ENCODE measurements around the gene HOXA9.

The HOXA9 gene

DNA sequence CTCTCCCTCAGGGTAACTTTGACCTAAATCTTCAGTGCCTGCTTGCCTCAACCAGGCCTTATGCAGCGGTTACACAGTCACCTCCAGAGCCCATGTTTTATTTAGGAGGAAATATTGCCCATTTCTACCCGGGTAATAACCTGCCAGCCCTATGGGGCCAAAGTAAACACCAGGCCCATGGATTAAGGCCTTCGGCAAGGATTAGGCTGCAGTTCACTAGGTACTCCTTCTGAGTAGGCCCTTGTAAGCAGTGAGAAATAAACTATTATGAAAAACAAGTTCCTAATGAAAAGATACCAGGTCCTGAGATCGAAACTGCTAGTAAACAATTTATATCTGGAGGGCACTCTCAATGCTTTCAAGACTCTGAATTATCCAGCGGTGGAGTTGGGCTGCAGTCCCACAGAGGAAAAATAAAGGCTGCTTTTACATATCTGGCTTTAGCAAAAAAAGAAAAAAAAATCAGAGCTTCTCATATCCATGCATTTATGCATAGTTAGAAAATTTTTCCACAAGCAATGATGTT is 12.5 kb upstream of the HOXA9 start:
- DNase-seq (ENCODE audit: low read depth): no peak
- TF ChIP-seq, protein P1, sequence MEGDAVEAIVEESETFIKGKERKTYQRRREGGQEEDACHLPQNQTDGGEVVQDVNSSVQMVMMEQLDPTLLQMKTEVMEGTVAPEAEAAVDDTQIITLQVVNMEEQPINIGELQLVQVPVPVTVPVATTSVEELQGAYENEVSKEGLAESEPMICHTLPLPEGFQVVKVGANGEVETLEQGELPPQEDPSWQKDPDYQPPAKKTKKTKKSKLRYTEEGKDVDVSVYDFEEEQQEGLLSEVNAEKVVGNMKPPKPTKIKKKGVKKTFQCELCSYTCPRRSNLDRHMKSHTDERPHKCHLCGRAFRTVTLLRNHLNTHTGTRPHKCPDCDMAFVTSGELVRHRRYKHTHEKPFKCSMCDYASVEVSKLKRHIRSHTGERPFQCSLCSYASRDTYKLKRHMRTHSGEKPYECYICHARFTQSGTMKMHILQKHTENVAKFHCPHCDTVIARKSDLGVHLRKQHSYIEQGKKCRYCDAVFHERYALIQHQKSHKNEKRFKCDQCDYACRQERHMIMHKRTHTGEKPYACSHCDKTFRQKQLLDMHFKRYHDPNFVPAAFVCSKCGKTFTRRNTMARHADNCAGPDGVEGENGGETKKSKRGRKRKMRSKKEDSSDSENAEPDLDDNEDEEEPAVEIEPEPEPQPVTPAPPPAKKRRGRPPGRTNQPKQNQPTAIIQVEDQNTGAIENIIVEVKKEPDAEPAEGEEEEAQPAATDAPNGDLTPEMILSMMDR (conservative IDR thresholded peaks at IDR 0.05; ENCODE audit: low read depth, low read length): no peak
- H3K4me3 ChIP-seq (ENCODE audit: low read length): no peak overlapping the region

DNA sequence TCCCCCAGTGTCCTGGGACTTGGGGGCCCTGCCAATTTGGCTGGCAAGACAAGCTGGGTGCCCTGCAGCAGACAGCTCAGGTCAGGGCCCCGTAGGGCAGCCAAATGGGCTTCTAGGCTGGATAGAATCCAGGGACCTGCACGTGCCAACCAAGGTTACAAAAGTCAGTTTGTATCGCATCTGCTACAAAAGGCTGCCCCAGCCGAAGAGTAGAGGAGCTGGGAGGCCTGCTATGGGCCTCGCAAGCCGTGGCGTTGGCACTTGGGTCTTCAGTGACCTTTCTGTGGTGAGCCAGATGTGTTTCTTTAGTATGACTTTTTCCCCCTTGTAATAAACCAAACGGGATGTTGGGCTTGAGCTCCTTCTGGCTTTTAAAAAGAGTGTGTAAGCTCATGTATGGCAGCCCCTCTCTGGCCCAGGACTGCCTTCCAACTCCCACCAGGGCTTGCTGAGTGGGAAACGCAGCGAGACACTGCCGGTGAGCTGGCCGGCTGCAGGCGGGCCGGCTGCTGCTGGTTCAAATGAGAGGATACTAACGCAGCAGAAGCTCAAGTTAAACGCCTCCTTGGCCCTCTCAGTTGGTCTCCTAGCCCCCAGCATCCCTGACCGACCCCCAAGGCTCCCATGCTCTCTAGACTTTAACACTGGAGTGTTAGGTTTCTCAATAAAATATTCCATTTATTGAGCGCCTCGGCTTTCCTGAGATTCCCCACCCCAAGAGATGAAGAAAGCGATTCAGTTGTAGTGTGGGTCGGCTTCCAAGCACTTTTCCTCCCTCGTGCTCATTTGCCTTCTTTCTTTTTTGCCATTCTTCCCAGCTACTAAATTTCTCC is 11.8 kb upstream of the HOXA9 start:
- no peak for DNase-seq (ENCODE audit: low read depth)
- no peak overlapping the region for H3K4me3 ChIP-seq (ENCODE audit: low read length)
- TF ChIP-seq, protein P1 (conservative IDR thresholded peaks at IDR 0.05; ENCODE audit: low read depth, low read length): no peak

DNA sequence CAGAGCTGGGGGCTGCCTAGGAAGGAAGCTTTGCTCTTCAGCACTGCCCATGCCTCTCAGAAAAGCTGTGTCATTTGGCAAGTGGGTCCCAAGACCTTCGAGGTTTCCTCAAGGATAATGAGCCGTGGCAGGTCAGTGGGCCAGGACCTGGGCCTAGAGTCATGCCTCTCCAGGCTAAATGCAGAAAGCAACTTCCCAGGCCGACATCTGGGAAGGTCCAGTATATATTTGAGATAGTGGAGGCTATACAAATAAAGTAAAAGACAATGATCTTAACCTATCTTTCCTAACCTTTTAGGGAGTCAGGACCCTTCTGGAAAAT is 11.1 kb upstream of the HOXA9 start:
- TF ChIP-seq, protein P1 (conservative IDR thresholded peaks at IDR 0.05; ENCODE audit: low read depth, low read length): no peak
- DNase-seq (ENCODE audit: low read depth): no peak
- H3K4me3 ChIP-seq (ENCODE audit: low read length): no peak overlapping the region

DNA sequence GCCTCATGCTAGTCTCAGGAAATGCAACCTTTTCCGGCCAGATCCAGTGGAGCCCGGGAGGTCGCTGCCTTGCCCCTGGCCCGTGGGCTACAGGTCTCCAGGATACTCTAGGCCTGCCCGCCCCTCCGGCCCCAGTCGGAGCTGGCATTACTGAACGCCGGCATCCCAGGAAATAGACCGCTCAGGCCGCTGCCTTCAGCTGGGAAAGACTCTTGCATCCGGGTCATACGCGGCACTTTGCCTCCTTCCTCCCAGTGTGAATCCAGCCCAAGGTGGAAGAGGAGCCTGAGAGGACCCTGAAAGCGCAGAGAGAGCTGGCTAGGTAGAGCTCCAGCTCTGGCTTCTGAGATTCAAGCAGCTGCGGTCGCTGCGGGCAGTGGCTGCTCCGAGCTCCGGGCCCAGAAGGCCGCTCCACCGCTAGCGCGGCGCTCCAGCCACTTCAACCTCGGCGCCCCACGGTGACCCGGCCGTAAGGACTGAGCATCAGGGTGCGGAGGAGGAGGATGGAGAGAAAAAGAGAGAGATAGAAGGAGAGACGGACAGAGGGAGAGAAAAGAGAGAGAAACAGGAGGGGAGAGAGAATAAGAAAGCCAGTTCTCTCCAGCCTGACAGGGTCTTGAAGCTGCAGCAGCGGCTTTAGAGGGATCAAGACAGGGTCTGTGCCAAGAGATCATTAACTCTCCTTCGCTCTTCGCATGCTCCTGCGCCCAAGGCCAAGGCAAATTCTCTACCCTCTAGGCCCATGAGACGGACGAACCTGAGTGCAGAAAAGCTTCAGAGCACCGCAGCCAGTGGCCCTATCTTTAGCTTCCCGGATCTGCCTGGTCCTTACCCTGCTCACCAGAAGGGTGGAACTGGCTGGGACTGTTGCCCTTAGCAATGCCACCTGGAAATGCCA is 10.5 kb upstream of the HOXA9 start:
- TF ChIP-seq, protein P1 (conservative IDR thresholded peaks at IDR 0.05; ENCODE audit: low read depth, low read length): no peak
- no peak for DNase-seq (ENCODE audit: low read depth)
- H3K4me3 ChIP-seq (ENCODE audit: low read length): no peak overlapping the region

DNA sequence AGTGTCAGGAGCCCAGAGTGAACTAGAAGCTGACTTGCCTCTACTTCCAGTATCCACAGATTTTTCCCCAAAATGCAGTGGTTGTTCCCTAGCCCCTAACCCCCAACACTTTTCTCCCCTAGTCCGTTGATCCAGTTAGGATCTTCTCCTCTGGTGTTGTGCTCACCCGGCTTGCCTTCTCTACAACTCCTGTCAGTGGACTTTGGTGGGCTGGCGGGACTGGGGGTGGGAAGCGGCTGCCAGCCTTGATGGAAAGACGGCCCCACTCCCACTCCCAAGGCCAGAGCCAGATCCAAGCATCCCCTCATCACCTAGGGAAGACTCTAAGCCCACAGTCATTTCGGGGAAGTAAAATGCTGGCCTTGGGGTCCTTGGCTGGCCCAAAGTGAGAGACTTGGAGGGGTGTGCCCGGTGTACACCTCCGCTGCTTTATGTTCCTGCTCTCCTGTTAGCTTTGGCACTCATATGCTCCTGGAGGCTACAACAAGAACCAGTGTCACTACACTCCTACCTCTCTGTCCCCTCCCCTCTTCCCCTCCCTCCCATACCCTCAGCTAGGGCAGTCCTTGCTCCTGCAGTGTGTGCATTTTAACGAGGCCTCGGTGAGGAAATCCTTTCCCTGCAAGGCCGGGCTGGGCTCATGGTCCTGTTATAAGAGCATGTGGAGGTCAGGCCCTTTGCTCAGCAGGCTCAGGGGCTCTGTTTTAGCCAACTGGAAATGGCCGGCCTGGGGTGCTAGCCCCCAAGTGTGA is 9.7 kb upstream of the HOXA9 start:
- no peak overlapping the region for H3K4me3 ChIP-seq (ENCODE audit: low read length)
- TF ChIP-seq, protein P1 (conservative IDR thresholded peaks at IDR 0.05; ENCODE audit: low read depth, low read length): no peak
- no peak for DNase-seq (ENCODE audit: low read depth)

DNA sequence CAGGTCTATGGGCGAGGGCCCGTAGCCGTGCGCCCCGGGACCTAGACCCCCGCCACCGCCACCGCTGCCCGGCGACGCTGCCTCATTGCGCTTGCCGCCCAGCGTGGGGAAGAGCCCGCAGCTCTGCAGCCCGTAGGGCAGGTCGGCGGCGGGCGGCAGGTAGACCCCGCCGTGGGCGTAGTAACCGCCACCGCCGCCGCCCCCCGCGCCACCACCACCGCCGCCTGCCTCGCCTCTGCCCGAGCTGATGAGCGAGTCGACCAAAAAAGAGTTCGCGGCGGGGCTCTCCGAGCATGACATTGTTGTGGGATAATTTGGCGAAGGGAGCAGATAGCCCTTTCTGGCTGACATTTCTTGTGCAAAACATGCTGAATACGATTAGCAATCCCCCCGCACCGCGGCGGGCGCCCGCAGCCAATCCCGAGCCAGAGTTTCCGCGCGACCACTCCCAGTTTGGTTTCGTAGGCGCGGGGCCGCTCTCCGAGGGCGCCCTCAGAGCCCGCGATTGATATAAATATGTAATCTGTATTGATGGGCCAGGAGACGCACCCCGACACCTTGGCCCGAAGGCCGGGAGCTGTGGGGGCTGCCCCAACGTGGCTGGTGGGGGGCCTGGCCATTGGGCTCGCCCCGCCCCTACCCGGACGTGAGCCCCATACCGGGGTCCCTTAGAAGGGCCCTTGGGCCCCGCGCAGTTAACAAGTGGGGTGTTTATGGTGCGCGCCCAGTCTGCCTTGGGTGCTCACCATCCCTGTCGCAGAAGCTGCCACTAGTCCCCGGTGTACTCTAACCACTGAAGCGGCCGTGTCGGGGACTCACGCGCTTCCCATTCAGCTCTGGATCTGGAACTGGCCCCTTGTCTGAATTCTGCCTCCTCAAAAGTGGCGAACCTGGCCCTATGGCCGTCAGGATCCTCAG is 8.9 kb upstream of the HOXA9 start, which contains the start of gene HOXA10:
TSS of gene HOXA10 (minus strand) at position 365 of the 918 bp plus-strand sequence. CDS start at position 351, 14 bp downstream.
- TF ChIP-seq, protein P1 (conservative IDR thresholded peaks at IDR 0.05; ENCODE audit: low read depth, low read length): no peak
- no peak for DNase-seq (ENCODE audit: low read depth)
- no peak within 1 kb of the TSS for H3K4me3 ChIP-seq (ENCODE audit: low read length)
